Bronchial epithelial cell (primary cell): ENCODE results near the gene ACRBP. TPM values are rescaled to one million over a fixed set of nuclear protein-coding genes. Genes with fewer than 3 reads are reported as not detected.

Experiments
- DNase-seq: peaks from one replicate; pipeline ENCODE4 v3.0.0-alpha.2; 2010; ENCODE audit warnings: low read depth
- FAIRE-seq: peaks from 2 replicates; lab custom pipeline; 2011; peaks lifted over from hg19 to GRCh38; lab: Jason Lieb, UNC
- H3K27me3 ChIP-seq: 2 replicates; pipeline ENCODE4 v1.5.1; 2011; ENCODE audit warnings: low read length; ENCODE audit not compliant: control insufficient read depth, insufficient read depth
- H3K36me3 ChIP-seq: 2 replicates; pipeline ENCODE4 v1.5.1; 2011; ENCODE audit warnings: low read length; ENCODE audit not compliant: control insufficient read depth, insufficient read depth
- H3K4me3 ChIP-seq: 2 replicates; pipeline ENCODE4 v1.5.1; 2011; ENCODE audit warnings: mild to moderate bottlenecking, low read depth, low read length, control low read depth
- total RNA-seq: library from RNA; depleted of rRNA; stranded (reverse); fragments of >200 nt; gene quantifications from 2 replicates; pipeline ENCODE4 v1.2.1, GENCODE V29; 2014
- TF ChIP-seq, protein P1 (sequence below): IDR thresholded peaks from 2 replicates; pipeline ENCODE4 v1.5.1; 2011; ENCODE audit warnings: mild to moderate bottlenecking, moderate library complexity, low read length, control low read depth, inconsistent platforms; ENCODE audit not compliant: insufficient read depth, severe bottlenecking

Gene ACRBP
- total RNA-seq, 1 donor from 2014 or later: under 0.01 TPM

DNA sequence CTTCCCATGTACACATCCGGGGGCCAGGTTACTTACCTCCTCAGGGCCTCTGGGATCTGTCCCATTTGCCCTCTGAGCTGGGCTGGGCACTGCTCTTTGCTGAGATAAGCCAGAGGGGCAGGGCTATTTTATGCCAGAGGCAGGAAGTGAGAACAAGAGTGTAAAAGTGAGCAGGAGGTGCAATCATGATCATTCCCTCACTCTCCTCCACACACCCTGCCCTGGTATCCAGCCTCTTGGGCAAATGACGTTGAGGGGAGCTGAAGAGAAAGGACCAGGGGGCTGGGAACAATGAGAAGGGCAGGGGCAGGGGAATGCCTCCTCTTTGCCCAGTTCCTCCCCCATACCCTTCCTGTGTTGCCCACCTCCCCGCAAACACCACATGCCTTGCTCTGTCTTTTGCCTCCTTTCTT, 15.7 kb downstream of the ACRBP start:
- DNase-seq (no peak), FAIRE-seq (no peak)
- TF ChIP-seq, protein P1, sequence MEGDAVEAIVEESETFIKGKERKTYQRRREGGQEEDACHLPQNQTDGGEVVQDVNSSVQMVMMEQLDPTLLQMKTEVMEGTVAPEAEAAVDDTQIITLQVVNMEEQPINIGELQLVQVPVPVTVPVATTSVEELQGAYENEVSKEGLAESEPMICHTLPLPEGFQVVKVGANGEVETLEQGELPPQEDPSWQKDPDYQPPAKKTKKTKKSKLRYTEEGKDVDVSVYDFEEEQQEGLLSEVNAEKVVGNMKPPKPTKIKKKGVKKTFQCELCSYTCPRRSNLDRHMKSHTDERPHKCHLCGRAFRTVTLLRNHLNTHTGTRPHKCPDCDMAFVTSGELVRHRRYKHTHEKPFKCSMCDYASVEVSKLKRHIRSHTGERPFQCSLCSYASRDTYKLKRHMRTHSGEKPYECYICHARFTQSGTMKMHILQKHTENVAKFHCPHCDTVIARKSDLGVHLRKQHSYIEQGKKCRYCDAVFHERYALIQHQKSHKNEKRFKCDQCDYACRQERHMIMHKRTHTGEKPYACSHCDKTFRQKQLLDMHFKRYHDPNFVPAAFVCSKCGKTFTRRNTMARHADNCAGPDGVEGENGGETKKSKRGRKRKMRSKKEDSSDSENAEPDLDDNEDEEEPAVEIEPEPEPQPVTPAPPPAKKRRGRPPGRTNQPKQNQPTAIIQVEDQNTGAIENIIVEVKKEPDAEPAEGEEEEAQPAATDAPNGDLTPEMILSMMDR: no peak
- no peaks in the 10 kb centered on the region for H3K27me3 ChIP-seq
- no peaks in the 10 kb centered on the region for H3K36me3 ChIP-seq
- no peak overlapping the region for H3K4me3 ChIP-seq

GRCh38 chr12:6630736-6631135, 16.5 kb downstream of the ACRBP start:
- FAIRE-seq: no peak

DNA sequence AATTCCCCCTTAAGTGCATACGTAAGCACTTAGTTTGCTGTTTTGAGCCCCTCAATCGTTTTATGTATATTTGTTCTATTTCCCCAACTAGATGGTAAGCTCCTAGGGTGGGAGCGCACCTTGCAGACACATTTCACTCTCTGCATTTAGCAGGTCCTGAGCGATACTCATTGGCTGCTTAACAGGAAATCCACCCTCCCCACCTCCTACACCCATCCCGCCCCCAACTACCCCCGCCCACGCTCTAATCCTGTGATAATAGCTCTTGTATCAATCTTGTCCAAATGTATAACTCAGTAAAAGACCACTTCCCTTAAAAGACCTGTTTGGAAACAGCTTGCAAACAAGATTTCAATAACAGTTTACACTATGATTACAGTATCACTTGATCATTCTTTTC, 19.6 kb downstream of the ACRBP start:
- Histone ChIP-seq H3K4me3 (no peak overlapping the region), H3K27me3 (no peaks in the 10 kb centered on the region), H3K36me3 (no peaks in the 10 kb centered on the region)
- FAIRE-seq: no peak
- TF ChIP-seq, protein P1: no peak
- no peak for DNase-seq

More at GRCh38 chr12:6630736-6631135, 16.5 kb downstream of the ACRBP start:
- Histone ChIP-seq H3K36me3 (no peaks in the 10 kb centered on the region), H3K27me3 (no peaks in the 10 kb centered on the region), H3K4me3 (no peak overlapping the region)
- TF ChIP-seq, protein P1: no peak
- no peak for DNase-seq

DNA sequence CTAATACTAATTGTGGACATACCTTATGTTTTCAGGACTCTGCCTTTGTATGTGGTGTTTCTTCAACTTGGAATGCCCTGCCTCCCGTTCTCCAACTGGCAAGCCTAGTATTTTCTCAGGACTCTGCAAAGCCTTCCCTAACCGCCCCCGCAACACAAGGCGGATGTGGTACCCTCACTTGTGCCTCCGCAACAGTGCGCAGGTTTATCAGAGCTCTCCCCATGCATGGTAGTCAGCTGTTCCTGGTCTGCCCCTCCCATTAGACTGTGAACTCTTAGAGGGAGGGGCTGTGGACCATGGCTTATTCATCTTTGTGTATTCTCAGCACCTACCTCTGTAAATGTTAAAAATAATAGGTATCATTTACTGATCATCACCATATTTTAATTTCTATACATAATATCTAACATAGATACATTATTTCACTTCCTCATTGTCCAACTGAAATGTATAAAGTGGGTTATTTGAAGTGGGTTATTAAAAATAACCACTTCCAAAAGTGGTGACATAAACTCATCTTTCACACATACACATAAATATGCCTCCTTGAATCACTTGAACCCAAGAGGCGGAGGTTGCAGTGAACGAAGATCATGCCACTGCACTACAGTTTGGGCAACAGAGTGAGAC, 20.5 kb downstream of the ACRBP start:
- TF ChIP-seq, protein P1: no peak
- no peaks in the 10 kb centered on the region for H3K27me3 ChIP-seq
- H3K36me3 ChIP-seq: no peaks in the 10 kb centered on the region
- FAIRE-seq (no peak), DNase-seq (no peak)
- no peak overlapping the region for H3K4me3 ChIP-seq

- TF ChIP-seq, protein P1: no peak
- FAIRE-seq (no peak), DNase-seq (no peak)
- H3K36me3 ChIP-seq: peaks cover 3% of the 10 kb centered on the region
- H3K4me3 ChIP-seq: no peak overlapping the region
- no peaks in the 10 kb centered on the region for H3K27me3 ChIP-seq
These were observed 26.4 kb downstream of the ACRBP start for GRCh38 chr12:6620885-6621274.

GRCh38 chr12:6620137-6620884, 26.9 kb downstream of the ACRBP start:
- DNase-seq (no peak), FAIRE-seq (no peak)
- Histone ChIP-seq H3K36me3 (peaks cover 3% of the 10 kb centered on the region), H3K27me3 (no peaks in the 10 kb centered on the region), H3K4me3 (peak overlapping the region; percentile 18)
- TF ChIP-seq, protein P1: peak; percentile 81
